ENCODE data around the gene DDX17.

The DDX17 gene

DNA sequence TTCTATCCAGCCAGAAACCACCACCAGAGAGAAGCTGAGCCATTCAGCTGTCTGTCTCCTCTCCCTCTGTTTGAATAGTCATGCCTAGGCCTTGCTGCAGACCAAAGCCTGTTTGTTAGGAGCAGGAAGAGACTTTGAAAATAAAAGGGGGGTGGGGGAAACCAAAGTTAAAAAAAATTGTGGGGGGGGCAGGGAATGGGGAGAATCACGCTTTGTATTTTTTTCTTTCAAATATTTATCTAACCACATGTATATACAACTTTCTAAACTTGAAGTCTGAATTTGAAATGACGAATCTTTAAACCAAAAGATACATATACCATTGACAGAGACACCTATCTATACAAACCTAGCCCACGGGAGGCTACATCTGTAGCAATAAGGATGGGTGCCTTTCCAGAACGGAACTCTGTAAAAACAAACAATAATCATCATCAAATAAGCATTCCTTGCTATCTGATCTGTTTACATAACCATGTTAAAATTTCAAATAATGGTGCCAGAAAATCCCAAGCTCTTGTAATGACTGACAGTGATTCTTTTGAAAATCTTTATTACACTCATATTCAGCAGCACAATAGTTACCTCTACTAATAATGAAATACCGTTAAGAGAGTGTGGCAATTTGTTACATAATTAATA is 14.3 kb downstream of the DDX17 start:
- TF ChIP-seq, protein P1, sequence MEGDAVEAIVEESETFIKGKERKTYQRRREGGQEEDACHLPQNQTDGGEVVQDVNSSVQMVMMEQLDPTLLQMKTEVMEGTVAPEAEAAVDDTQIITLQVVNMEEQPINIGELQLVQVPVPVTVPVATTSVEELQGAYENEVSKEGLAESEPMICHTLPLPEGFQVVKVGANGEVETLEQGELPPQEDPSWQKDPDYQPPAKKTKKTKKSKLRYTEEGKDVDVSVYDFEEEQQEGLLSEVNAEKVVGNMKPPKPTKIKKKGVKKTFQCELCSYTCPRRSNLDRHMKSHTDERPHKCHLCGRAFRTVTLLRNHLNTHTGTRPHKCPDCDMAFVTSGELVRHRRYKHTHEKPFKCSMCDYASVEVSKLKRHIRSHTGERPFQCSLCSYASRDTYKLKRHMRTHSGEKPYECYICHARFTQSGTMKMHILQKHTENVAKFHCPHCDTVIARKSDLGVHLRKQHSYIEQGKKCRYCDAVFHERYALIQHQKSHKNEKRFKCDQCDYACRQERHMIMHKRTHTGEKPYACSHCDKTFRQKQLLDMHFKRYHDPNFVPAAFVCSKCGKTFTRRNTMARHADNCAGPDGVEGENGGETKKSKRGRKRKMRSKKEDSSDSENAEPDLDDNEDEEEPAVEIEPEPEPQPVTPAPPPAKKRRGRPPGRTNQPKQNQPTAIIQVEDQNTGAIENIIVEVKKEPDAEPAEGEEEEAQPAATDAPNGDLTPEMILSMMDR (IDR thresholded peaks at IDR 0.05; ENCODE audit: low read depth, low read length): no peak
- no peak for DNase-seq (ENCODE audit: extremely low read depth, low read depth)

DNA sequence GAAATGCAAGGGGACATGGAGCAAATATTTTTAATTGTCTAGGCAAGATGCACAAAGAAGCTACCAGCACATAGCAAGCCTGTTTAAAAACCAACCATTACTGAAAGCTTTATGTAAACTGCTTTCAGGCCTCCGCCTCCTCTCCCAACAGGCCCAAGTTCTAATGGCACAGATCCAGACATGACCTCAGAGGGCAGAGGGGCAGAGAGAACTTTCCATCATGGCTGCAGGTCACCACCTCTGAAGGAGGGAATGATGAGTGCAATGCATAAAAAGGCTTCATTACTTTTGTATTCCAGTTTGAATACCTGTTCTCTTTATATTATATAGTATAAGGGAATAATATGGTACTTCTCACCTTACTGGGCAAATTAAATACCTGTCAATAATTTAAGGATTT is 15.2 kb downstream of the DDX17 start:
- TF ChIP-seq, protein P1 (IDR thresholded peaks at IDR 0.05; ENCODE audit: low read depth, low read length): no peak
- no peak for DNase-seq (ENCODE audit: extremely low read depth, low read depth)

DNA sequence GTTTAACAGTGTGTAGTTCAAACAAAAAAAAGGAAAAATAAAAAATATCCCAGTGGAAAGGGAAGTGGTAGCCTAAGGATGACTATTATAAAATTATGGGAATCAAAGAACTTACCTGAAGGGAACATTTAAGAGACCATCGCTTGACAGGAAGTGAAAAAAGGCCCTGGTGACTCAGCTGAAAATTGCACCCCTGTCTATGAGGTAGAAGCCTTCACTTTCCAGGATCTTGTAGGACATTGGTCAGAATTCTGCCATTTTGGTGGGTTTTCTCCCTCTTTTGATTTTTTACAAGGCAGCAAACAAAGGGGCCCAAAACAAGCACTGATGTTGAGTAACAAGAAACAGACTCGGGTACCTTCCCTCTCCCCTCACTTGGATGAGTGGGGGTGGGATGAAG is 15.6 kb downstream of the DDX17 start:
- no peak for DNase-seq (ENCODE audit: extremely low read depth, low read depth)
- TF ChIP-seq, protein P1 (IDR thresholded peaks at IDR 0.05; ENCODE audit: low read depth, low read length): no peak

DNA sequence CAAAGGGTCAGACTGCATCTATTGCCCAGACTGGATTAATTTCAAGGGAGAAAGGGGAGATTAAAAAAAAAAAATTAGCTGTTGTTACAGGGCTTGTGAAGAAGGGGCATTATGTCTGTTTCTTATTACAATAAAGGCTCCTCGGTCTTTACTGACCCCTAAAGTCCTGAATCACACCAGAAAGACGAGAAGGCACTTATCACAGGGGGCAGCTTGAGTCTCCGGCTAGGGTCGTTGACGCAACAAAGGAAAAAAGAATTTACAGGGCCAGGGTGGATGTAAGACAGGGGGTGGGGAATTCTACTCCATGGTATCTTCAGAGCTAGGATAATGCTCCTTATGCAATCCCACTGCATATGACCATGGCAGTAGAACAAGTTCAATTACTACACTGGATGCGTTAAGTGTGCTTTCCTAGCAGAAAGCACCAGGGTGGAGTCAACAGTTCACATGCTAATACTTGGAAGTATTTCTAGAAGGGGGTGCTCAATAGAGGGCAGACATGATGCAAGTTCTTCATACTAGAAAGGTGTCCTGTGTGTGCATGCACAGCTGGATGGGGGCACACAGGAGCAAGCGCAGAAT is 16.5 kb downstream of the DDX17 start:
- no peak for DNase-seq (ENCODE audit: extremely low read depth, low read depth)
- TF ChIP-seq, protein P1 (IDR thresholded peaks at IDR 0.05; ENCODE audit: low read depth, low read length): no peak

DNA sequence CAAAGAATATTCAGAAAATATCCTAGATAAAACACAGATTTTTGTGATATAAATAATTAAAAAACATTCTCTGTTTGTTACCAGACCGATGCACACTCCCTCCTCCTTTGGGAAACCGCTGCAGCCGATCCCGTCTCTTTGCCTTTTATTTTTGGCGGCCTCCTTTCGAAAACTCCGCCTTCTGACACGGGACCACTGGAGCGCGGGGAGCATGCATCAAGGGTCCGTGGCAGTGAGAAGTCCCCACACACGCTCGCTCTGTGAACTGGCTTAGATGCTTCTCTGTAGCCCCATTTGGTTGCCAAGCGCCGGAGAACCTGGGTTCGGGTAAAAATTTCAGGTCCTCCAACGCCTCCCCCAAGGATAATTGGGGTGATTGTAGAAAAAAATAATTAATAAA is 17.0 kb downstream of the DDX17 start:
- DNase-seq (ENCODE audit: extremely low read depth, low read depth): no peak
- TF ChIP-seq, protein P1 (IDR thresholded peaks at IDR 0.05; ENCODE audit: low read depth, low read length): no peak

DNA sequence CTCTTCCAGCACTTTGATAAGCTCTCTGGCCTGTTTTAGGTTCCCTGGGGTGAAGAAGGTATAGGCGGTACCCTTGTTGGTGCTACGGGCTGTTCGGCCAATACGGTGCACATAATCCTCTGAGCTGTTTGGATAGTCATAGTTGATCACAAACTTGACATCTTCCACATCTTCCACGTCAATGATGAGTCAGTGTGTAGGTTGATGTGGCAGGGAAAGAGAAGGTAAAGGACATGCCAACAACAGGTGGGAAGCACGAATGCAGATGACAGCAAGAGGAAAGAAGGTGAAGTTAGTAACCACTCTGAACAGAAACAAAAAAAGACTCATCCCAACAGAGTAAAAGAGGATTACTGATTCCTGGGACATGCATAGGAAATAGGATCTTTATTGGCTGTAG is 18.2 kb downstream of the DDX17 start:
- DNase-seq (ENCODE audit: extremely low read depth, low read depth): no peak
- TF ChIP-seq, protein P1 (IDR thresholded peaks at IDR 0.05; ENCODE audit: low read depth, low read length): no peak

DNA sequence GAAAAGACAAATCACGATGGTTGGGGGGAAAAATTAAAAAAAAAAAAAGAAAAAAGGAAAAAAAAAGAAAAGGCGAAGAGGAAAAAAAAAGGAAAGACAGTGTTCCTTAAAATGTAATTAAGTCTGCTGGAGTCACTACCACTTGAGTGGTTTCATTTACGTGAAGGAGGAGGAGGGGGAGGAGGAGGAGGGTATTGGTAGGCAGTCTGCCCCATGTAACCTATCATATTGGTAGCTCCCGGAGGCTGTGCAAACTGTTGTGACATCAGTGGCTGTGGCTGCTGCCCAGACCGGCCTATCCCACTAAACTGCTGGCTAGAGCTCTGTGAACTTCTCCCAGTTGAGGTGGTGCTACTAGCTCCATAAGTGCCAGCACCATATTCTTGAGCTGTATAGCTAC is 20.3 kb downstream of the DDX17 start:
- TF ChIP-seq, protein P1 (IDR thresholded peaks at IDR 0.05; ENCODE audit: low read depth, low read length): no peak
- no peak for DNase-seq (ENCODE audit: extremely low read depth, low read depth)
